ENCODE results near the gene CCDC12. TPM values are rescaled to one million over a fixed set of nuclear protein-coding genes. Genes with fewer than 3 reads are reported as not detected.
A peak's percentile ranks its signal among the peaks of the same experiment; 100 is the strongest.

The CCDC12 gene
- total RNA-seq, 1 donor from 2014 or later, result 33.1 TPM

GRCh38 chr3:46958467-46959160 lies 17.9 kb downstream of the CCDC12 start:
- no peak for DNase-seq (ENCODE audit: low spot score)

GRCh38 chr3:46957092-46957820 lies 19.3 kb downstream of the CCDC12 start:
- no peak for DNase-seq (ENCODE audit: low spot score)

- DNase-seq (ENCODE audit: low spot score), result no peak
Measured at GRCh38 chr3:46955801-46956259, 20.7 kb downstream of the CCDC12 start.

GRCh38 chr3:46955157-46955556 lies 21.4 kb downstream of the CCDC12 start:
- no peak for DNase-seq (ENCODE audit: low spot score)

- DNase-seq (ENCODE audit: low spot score), result no peak
Measured at GRCh38 chr3:46954178-46954577, 22.4 kb downstream of the CCDC12 start.

- DNase-seq (ENCODE audit: low spot score), result no peak
Measured at GRCh38 chr3:46953234-46954010, 23.1 kb downstream of the CCDC12 start.

- DNase-seq (ENCODE audit: low spot score), result no peak
Measured at GRCh38 chr3:46952813-46953212, 23.7 kb downstream of the CCDC12 start.

GRCh38 chr3:46950650-46951241 lies 25.8 kb downstream of the CCDC12 start:
- DNase-seq (ENCODE audit: low spot score), result no peak

- no peak for DNase-seq (ENCODE audit: low spot score)
Measured at GRCh38 chr3:46950177-46950576, 26.4 kb downstream of the CCDC12 start.

GRCh38 chr3:46948830-46949671 lies 27.5 kb downstream of the CCDC12 start:
- no peak for DNase-seq (ENCODE audit: low spot score)

GRCh38 chr3:46947981-46948791 lies 28.4 kb downstream of the CCDC12 start:
- DNase-seq (ENCODE audit: low spot score), result no peak

GRCh38 chr3:46947546-46947901 lies 29.0 kb downstream of the CCDC12 start:
- no peak for DNase-seq (ENCODE audit: low spot score)

- no peak for DNase-seq (ENCODE audit: low spot score)
Measured at GRCh38 chr3:46946856-46947545, 29.5 kb downstream of the CCDC12 start.

GRCh38 chr3:46946416-46946815 lies 30.1 kb downstream of the CCDC12 start:
- DNase-seq (ENCODE audit: low spot score), result no peak

GRCh38 chr3:46944191-46944590 lies 32.4 kb downstream of the CCDC12 start:
- DNase-seq (ENCODE audit: low spot score), result no peak

GRCh38 chr3:46943237-46944187 lies 33.0 kb downstream of the CCDC12 start:
- no peak for DNase-seq (ENCODE audit: low spot score)

- peak; percentile 57 for DNase-seq (ENCODE audit: low spot score)
Measured at GRCh38 chr3:46942481-46943236, 33.9 kb downstream of the CCDC12 start.
